ENCODE data around the gene SAMD13. TPM values are rescaled to one million over a fixed set of nuclear protein-coding genes. Genes with fewer than 3 reads are reported as not detected.

Gene SAMD13
- total RNA-seq, 4 donors from 2014 or later = 0.77 to 5.7 (median 1.8) TPM; not detected in 1

DNA sequence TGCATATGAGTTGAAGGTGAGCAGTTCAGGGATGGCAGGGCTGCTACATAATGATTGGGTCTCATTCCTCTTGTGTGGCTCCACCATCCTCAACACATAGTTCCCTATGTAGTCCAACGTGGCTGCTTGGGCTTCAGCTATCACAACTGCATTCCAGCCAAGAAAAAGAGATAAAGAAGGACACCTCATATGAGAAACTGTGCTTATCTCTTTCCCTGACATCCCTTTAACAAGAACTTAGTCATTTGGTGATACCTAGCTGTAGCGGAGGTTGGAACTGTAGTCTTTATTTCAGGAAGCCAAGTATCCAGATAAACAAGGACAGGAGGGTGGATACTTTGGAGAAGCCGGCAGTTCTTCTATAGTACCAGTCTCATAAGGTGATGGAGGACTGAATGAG lies 54.0 kb downstream of the SAMD13 start:
- Histone ChIP-seq H3K36me3 (no peaks in the 10 kb centered on the region), H3K4me3 (no peak overlapping the region), H3K27me3 (no peaks in the 10 kb centered on the region), H3K9me3 (no peaks in the 10 kb centered on the region), H3K27ac (no peak overlapping the region), H3K4me1 (no peaks in the 10 kb centered on the region)
- no peak for TF ChIP-seq POLR2A (IDR thresholded peaks at IDR 0.05)
- TF ChIP-seq CTCF (IDR thresholded peaks at IDR 0.05) = no peak
- DNase-seq = no peak
- intact Hi-C loops (cut with DNase I; ENCODE audit: low total_unique reads) = no loop called here

DNA sequence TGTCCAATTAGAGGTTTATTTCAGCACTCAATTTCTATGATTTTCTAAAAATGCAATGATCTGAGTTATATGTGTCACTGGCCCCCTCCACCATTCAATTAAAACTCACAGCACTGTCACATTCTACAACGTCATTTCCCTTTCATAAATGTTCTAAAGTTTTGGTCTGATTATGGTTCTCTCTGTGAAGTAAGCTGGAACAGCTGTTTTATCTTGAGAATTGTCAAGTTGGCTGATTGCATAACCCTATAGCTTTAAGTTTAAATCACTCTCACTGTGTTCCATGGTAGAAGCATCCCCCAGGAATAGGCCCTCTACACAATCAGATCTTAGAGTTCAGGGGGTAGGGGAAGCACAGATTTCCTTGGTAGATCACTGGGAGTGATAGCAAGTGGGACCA lies 55.4 kb downstream of the SAMD13 start:
- no peaks in the 10 kb centered on the region for H3K4me1 ChIP-seq
- H3K27ac ChIP-seq = no peak overlapping the region
- TF ChIP-seq POLR2A (IDR thresholded peaks at IDR 0.05) = no peak
- TF ChIP-seq CTCF (IDR thresholded peaks at IDR 0.05) = no peak
- H3K4me3 ChIP-seq = no peak overlapping the region
- H3K9me3 ChIP-seq = no peaks in the 10 kb centered on the region
- H3K36me3 ChIP-seq = no peaks in the 10 kb centered on the region
- intact Hi-C loops (cut with DNase I; ENCODE audit: low total_unique reads) = no loop called here
- no peak for DNase-seq
- no peaks in the 10 kb centered on the region for H3K27me3 ChIP-seq

DNA sequence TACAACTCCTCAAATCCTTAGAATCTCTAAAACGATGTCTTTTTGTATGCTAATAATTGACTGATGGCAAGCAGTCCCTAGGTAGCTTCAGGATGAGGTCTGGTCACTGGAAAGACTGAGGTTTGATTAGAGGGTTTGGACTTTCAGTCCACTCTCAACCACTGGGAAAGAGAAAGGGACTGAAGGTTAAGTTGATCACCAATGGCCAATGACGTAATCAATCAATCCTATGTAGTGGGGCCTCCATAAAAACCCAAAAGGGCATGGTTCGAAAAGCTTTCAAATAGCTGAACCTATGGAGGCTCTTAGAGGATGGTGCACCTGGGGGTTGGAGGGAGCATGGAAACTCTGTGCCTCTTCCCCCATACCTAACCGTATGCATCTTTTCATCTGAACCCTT lies 57.2 kb downstream of the SAMD13 start:
- no peak overlapping the region for H3K27ac ChIP-seq
- H3K4me3 ChIP-seq = no peak overlapping the region
- no peaks in the 10 kb centered on the region for H3K9me3 ChIP-seq
- no peak for DNase-seq
- intact Hi-C loops (cut with DNase I; ENCODE audit: low total_unique reads) = no loop called here
- no peaks in the 10 kb centered on the region for H3K36me3 ChIP-seq
- H3K4me1 ChIP-seq = no peaks in the 10 kb centered on the region
- H3K27me3 ChIP-seq = no peaks in the 10 kb centered on the region
- TF ChIP-seq POLR2A (IDR thresholded peaks at IDR 0.05) = no peak
- no peak for TF ChIP-seq CTCF (IDR thresholded peaks at IDR 0.05)

GRCh38 chr1:84360316-84360715 lies 58.8 kb downstream of the SAMD13 start:
- H3K4me3 ChIP-seq = no peak overlapping the region
- no peak for DNase-seq
- no peak for TF ChIP-seq POLR2A (IDR thresholded peaks at IDR 0.05)
- no peak for TF ChIP-seq CTCF (IDR thresholded peaks at IDR 0.05)
- no peak overlapping the region for H3K27ac ChIP-seq
- intact Hi-C loops (cut with DNase I; ENCODE audit: low total_unique reads) = no loop called here
- no peaks in the 10 kb centered on the region for H3K9me3 ChIP-seq
- H3K27me3 ChIP-seq = no peaks in the 10 kb centered on the region
- no peaks in the 10 kb centered on the region for H3K36me3 ChIP-seq
- no peaks in the 10 kb centered on the region for H3K4me1 ChIP-seq

DNA sequence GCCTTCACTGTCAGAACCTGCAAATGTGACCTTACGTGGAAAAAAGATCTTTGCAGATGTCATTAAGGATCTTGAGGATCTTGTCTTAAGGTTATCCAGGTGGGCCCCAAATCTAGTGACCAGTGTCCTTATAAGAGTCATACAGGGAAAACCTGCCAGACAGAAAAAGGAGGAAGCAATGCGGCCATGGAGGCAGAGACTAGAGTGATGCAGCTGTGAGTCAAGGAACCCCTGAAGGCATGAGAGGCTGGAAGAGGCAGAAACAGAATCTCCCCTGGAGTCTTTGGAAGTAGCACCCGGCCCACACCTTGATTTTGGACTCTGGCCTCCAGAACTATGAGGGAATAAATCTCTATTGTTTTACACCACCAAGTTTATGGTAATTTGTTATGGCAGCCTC lies 60.3 kb downstream of the SAMD13 start:
- TF ChIP-seq POLR2A (IDR thresholded peaks at IDR 0.05) (no peak), CTCF (IDR thresholded peaks at IDR 0.05) (no peak)
- intact Hi-C loops (cut with DNase I; ENCODE audit: low total_unique reads) = no loop called here
- Histone ChIP-seq H3K27ac (no peak overlapping the region), H3K27me3 (no peaks in the 10 kb centered on the region), H3K36me3 (no peaks in the 10 kb centered on the region), H3K4me3 (no peak overlapping the region), H3K9me3 (no peaks in the 10 kb centered on the region), H3K4me1 (no peaks in the 10 kb centered on the region)
- no peak for DNase-seq
